Measurements from ENCODE around the gene SFSWAP.
"Not testable (repeated sequence)": the region's sequence is repeated elsewhere in the genome, so short reads cannot be mapped to it uniquely, and the experiment has no call there.

DNA sequence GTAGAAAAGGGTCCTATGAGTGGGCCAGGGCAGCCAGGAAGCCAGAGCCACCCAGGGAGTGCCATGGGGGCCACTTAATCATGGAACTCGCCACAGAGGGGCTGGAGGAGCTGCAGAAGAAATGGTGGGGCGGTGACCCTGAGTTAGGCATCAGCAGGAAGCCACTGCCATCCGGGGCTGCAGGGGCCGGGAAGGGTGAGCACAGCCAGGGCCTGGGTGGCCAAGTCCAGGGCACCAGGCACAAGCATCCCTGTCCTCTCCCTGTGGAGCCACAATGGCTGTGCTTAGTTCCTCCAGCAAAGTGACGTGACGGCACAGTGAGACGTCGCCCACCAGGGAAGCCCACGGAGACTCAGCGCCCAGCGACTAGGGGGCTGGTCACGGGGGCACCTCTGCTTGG lies 44.4 kb upstream of the SFSWAP start:
- not testable (repeated sequence) for TF ChIP-seq POLR2A (IDR thresholded peaks at IDR 0.05)
- TF ChIP-seq, protein P1, sequence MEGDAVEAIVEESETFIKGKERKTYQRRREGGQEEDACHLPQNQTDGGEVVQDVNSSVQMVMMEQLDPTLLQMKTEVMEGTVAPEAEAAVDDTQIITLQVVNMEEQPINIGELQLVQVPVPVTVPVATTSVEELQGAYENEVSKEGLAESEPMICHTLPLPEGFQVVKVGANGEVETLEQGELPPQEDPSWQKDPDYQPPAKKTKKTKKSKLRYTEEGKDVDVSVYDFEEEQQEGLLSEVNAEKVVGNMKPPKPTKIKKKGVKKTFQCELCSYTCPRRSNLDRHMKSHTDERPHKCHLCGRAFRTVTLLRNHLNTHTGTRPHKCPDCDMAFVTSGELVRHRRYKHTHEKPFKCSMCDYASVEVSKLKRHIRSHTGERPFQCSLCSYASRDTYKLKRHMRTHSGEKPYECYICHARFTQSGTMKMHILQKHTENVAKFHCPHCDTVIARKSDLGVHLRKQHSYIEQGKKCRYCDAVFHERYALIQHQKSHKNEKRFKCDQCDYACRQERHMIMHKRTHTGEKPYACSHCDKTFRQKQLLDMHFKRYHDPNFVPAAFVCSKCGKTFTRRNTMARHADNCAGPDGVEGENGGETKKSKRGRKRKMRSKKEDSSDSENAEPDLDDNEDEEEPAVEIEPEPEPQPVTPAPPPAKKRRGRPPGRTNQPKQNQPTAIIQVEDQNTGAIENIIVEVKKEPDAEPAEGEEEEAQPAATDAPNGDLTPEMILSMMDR (IDR thresholded peaks at IDR 0.05), result not testable (repeated sequence)

Measured in stomach (tissue), 4 donors.